GM12878 (cell line): Measurements from ENCODE around the gene GDPD1. TPM values are rescaled to one million over a fixed set of nuclear protein-coding genes. Genes with fewer than 3 reads are reported as not detected.

Experiments used
- ATF7 ChIP-seq: fragments of 450-650 bp; IDR thresholded peaks from 2 replicates; pipeline ENCODE4 v1.6.1; 2016; ENCODE audit warnings: low read depth, mild to moderate bottlenecking
- BACH1 ChIP-seq: fragments of 450-650 bp; IDR thresholded peaks from 2 replicates; pipeline ENCODE4 v1.6.1; 2017; ENCODE audit warnings: mild to moderate bottlenecking, borderline replicate concordance
- BHLHE40 ChIP-seq, 2 experiments: fragments of 450-650 bp in 1 of 2; IDR thresholded peaks; 2 replicates each; pipeline ENCODE4 v1.6.1; 2011 to 2017; ENCODE audit warnings: low read depth in 2 of 2, borderline replicate concordance in 1 of 2, improper control_type of control experiment in 1 of 2, low read length in 1 of 2, mild to moderate bottlenecking in 1 of 2
- CEBPZ ChIP-seq: fragments of 150-350 bp; IDR thresholded peaks from 2 replicates; pipeline ENCODE4 v1.6.1; 2016; ENCODE audit warnings: low read depth, low read length
- DPF2 ChIP-seq: fragments of 450-650 bp; IDR thresholded peaks from 2 replicates; pipeline ENCODE4 v1.6.1; 2017; ENCODE audit warnings: mild to moderate bottlenecking
- EP300 ChIP-seq, 2 experiments: fragments of 150-350 bp in 1 of 2; IDR thresholded peaks; 2 replicates each; pipeline ENCODE4 v1.6.1; 2011 to 2012; ENCODE audit warnings: low read depth in 2 of 2, low read length in 2 of 2, borderline replicate concordance in 1 of 2, improper control_type of control experiment in 1 of 2, inconsistent platforms in 1 of 2; ENCODE audit not compliant: control insufficient read depth in 1 of 2
- HCFC1 ChIP-seq: fragments of 150-350 bp; IDR thresholded peaks from 2 replicates; pipeline ENCODE4 v1.6.1; 2014; ENCODE audit warnings: low read length
- IKZF1 ChIP-seq: fragments of 450-650 bp; conservative IDR thresholded peaks from 2 replicates; pipeline ENCODE4 v1.6.1; 2017; ENCODE audit warnings: antibody characterized with exemption, mild to moderate bottlenecking
- IKZF2 ChIP-seq, 2 experiments: fragments of 450-650 bp; IDR thresholded peaks; 2 replicates each; pipeline ENCODE4 v1.6.1; 2017; ENCODE audit warnings: mild to moderate bottlenecking in 2 of 2, moderate library complexity in 2 of 2
- KDM1A ChIP-seq: fragments of 200-600 bp; sonication (generic); IDR thresholded peaks from 2 replicates; pipeline ENCODE4 v1.6.1; 2016; ENCODE audit warnings: borderline replicate concordance
- MXI1 ChIP-seq: fragments of 150-350 bp; IDR thresholded peaks from 2 replicates; pipeline ENCODE4 v1.6.1; 2011; ENCODE audit warnings: low read depth, mild to moderate bottlenecking, inconsistent platforms, low read length, improper control_type of control experiment
- POLR2A ChIP-seq: IDR thresholded peaks from 2 replicates; pipeline ENCODE4 v1.6.1; 2011; ENCODE audit warnings: low read depth, mild to moderate bottlenecking, low read length
- RAD21 ChIP-seq: IDR thresholded peaks from 2 replicates; pipeline ENCODE4 v1.6.1; 2011; ENCODE audit warnings: mild to moderate bottlenecking, low read depth, low read length, moderate library complexity; ENCODE audit not compliant: insufficient read depth
- RBBP5 ChIP-seq: fragments of 200-600 bp; sonication (generic); conservative IDR thresholded peaks from 2 replicates; pipeline ENCODE4 v1.6.1; 2016
- RELA ChIP-seq: fragments of 450-650 bp; IDR thresholded peaks from 2 replicates; pipeline ENCODE4 v1.8.0; 2014; ENCODE audit warnings: borderline replicate concordance; ENCODE audit not compliant: partially characterized antibody
- RUNX3 ChIP-seq: IDR thresholded peaks from 2 replicates; pipeline ENCODE4 v1.6.1; 2012; ENCODE audit warnings: low read length, inconsistent platforms
- SIN3A ChIP-seq: IDR thresholded peaks from 2 replicates; pipeline ENCODE4 v1.6.1; 2012; ENCODE audit warnings: low read depth, low read length, improper control_type of control experiment
- SMARCA5 ChIP-seq: fragments of 450-650 bp; IDR thresholded peaks from 2 replicates; pipeline ENCODE4 v1.6.1; 2017; ENCODE audit warnings: mild to moderate bottlenecking
- SREBF2 ChIP-seq: IDR thresholded peaks from 2 replicates; pipeline ENCODE4 v1.6.1; 2012; ENCODE audit warnings: mild to moderate bottlenecking, low read length
- ZBTB11 ChIP-seq: fragments of 450-650 bp; formaldehyde crosslinking; IDR thresholded peaks from 2 replicates; pipeline ENCODE4 v1.5.0; 2022; ENCODE audit warnings: mild to moderate bottlenecking, missing genetic modification characterization
- ZBTB33 ChIP-seq: fragments of 450-650 bp; IDR thresholded peaks from 2 replicates; pipeline ENCODE4 v1.6.1; 2017; ENCODE audit warnings: mild to moderate bottlenecking
- ZNF207 ChIP-seq: fragments of 450-650 bp; IDR thresholded peaks from 2 replicates; pipeline ENCODE4 v1.6.1; 2014; ENCODE audit warnings: antibody characterized with exemption, mild to moderate bottlenecking, borderline replicate concordance
- ZNF622 ChIP-seq: fragments of 450-650 bp; IDR thresholded peaks from 2 replicates; pipeline ENCODE4 v1.6.1; 2017; ENCODE audit warnings: mild to moderate bottlenecking, inconsistent platforms
- polyA plus RNA-seq, 11 experiments: library from polyadenylated mRNA; depleted of rRNA in 4 of 11; unstranded in 6 of 11; stranded (reverse) in 5 of 11; fragments of >200 nt; fragmentation: Nextera tagmentation in 4 of 11; fragmentation: Illumina TruSeq in 1 of 11; extraction: Ambion mirVana in 4 of 11; extraction: Trizol in 1 of 11; gene quantifications; 1 replicate in 1 of 11; 2 replicates in 10 of 11; pipeline versions ENCODE4 v1.2.1 to v1.2.3, GENCODE V29; 2011 to 2016; ENCODE audit warnings: inconsistent platforms in 2 of 11, missing spikeins in 2 of 11, low read depth in 1 of 11
- total RNA-seq, 4 experiments: library from RNA; depleted of rRNA in 3 of 4; stranded (reverse); fragments of >200 nt in 3 of 4; fragmentation: Illumina TruSeq in 1 of 4; extraction: Trizol in 1 of 4; gene quantifications; 2 replicates each; pipeline versions ENCODE4 v1.2.1 to v1.2.3, GENCODE V29; 2013 to 2021

The GDPD1 gene
- total and polyA plus RNA-seq, 10 of the 15 experiments (the other 5 are each of a cell fraction or from before 2014, with no cell fraction given) = 0.18 to 1.6 (median 0.69) TPM

- no peak for TF ChIP-seq CEBPZ
- no peak for TF ChIP-seq SIN3A
- no peak for TF ChIP-seq KDM1A
- TF ChIP-seq ZBTB11 (CRISPR knock-in tag) = no peak
- TF ChIP-seq ZNF207 = no peak
- TF ChIP-seq SMARCA5 = peak; percentile 89; the same call in 1 of the 2 replicates
- no peak for TF ChIP-seq ZNF622
- no peak for TF ChIP-seq RBBP5
- no peak for TF ChIP-seq RELA
- TF ChIP-seq EP300 (IDR thresholded peaks at IDR 0.05; ENCODE audit: borderline replicate concordance in 1 of 2, control insufficient read depth in 1 of 2, low read depth in 2 of 2, low read length in 2 of 2) = no peak
- TF ChIP-seq IKZF1 = peak; percentile 87
- 0 out of 2 replicates have a peak, but pooled peaks have one; percentile 38 for TF ChIP-seq DPF2
- peak; percentile 75 for TF ChIP-seq POLR2A
- TF ChIP-seq RUNX3 = peak; percentile 61
- TF ChIP-seq ATF7 = peak; percentile 68
- peak in 1 of 2 experiments; percentile 51; a peak in 1 of 4 replicates for TF ChIP-seq BHLHE40 (IDR thresholded peaks at IDR 0.05; ENCODE audit: borderline replicate concordance in 1 of 2, low read depth in 2 of 2, low read length in 1 of 2)
- peak in 1 of 2 experiments; percentile 66; a peak in 1 of 4 replicates for TF ChIP-seq IKZF2 (IDR thresholded peaks at IDR 0.05)
- peak; percentile 28; the same call in 1 of the 2 replicates for TF ChIP-seq MXI1
- no peak for TF ChIP-seq ZBTB33
- peak; percentile 35; the same call in 1 of the 2 replicates for TF ChIP-seq BACH1
- TF ChIP-seq RAD21 = peak; percentile 50
- no peak for TF ChIP-seq HCFC1
- TF ChIP-seq SREBF2 = no peak
Measured at GRCh38 chr17:59220328-59221158, at the start of gene GDPD1 (continued).
